DND-41 (cell line): ENCODE results near the gene PIGU.

ENCODE experiments used
- ATAC-seq: fragments of 200-7000 bp; cut with Tn5 transposase; 3 replicates; pipeline ENCODE4 v1.9.1; 2021; ENCODE audit warnings: low read depth; ENCODE audit not compliant: insufficient read depth
- DNase-seq: peaks from one replicate; pipeline ENCODE4 v3.0.0-alpha.2; 2020
- H2AFZ ChIP-seq: 2 replicates; pipeline ENCODE4 v1.6.0; 2012; ENCODE audit warnings: low read depth, low read length
- H3K27ac ChIP-seq: 2 replicates; pipeline ENCODE4 v1.5.1; 2012; ENCODE audit warnings: low read length, inconsistent platforms
- H3K27me3 ChIP-seq: fragments of 200-600 bp; sonication (generic); 2 replicates; pipeline ENCODE4 v1.6.0; 2012; ENCODE audit warnings: low read length, mild to moderate bottlenecking, inconsistent platforms; ENCODE audit not compliant: insufficient read depth, poor library complexity
- H3K36me3 ChIP-seq: 2 replicates; pipeline ENCODE4 v1.5.1; 2012; ENCODE audit warnings: low read length, inconsistent platforms; ENCODE audit not compliant: insufficient read depth
- H3K4me1 ChIP-seq: 2 replicates; pipeline ENCODE4 v1.5.1; 2012; ENCODE audit warnings: mild to moderate bottlenecking, low read length; ENCODE audit not compliant: insufficient read depth
- H3K4me2 ChIP-seq: 2 replicates; pipeline ENCODE4 v1.6.0; 2012; ENCODE audit warnings: mild to moderate bottlenecking, moderate library complexity, low read length, inconsistent platforms; ENCODE audit not compliant: insufficient read depth
- H3K4me3 ChIP-seq, 2 experiments: fragments of 200-600 bp in 1 of 2; shearing (Covaris generic) in 1 of 2; 2 replicates each; pipeline ENCODE4 v1.5.1; 2012 to 2016; ENCODE audit warnings: inconsistent platforms in 2 of 2, low read length in 2 of 2, mild to moderate bottlenecking in 2 of 2, low read depth in 1 of 2, moderate library complexity in 1 of 2
- H3K79me2 ChIP-seq: 2 replicates; pipeline ENCODE4 v1.6.0; 2012; ENCODE audit warnings: low read length, inconsistent platforms; ENCODE audit not compliant: insufficient read depth
- H3K9ac ChIP-seq: 2 replicates; pipeline ENCODE4 v1.6.0; 2012; ENCODE audit warnings: low read depth, mild to moderate bottlenecking, inconsistent platforms, low read length, moderate library complexity
- H3K9me3 ChIP-seq: 2 replicates; pipeline ENCODE4 v1.5.1; 2012; ENCODE audit warnings: low read length, moderate library complexity, mild to moderate bottlenecking, inconsistent platforms; ENCODE audit not compliant: insufficient read depth, severe bottlenecking
- H4K20me1 ChIP-seq: 2 replicates; pipeline ENCODE4 v1.6.0; 2012; ENCODE audit warnings: low read length; ENCODE audit not compliant: insufficient read depth
- EZH2 ChIP-seq: IDR thresholded peaks from 3 replicates; pipeline ENCODE4 v1.6.1; 2012; ENCODE audit warnings: borderline replicate concordance, low read depth, mild to moderate bottlenecking, moderate library complexity, low read length, inconsistent platforms; ENCODE audit not compliant: severe bottlenecking
- TF ChIP-seq, protein P1 (sequence below): IDR thresholded peaks from 2 replicates; pipeline ENCODE4 v1.5.1; 2012; ENCODE audit warnings: borderline replicate concordance, low read length, moderate library complexity, mild to moderate bottlenecking; ENCODE audit not compliant: poor library complexity, severe bottlenecking; ENCODE audit errors: extremely low read depth

Gene PIGU

DNA sequence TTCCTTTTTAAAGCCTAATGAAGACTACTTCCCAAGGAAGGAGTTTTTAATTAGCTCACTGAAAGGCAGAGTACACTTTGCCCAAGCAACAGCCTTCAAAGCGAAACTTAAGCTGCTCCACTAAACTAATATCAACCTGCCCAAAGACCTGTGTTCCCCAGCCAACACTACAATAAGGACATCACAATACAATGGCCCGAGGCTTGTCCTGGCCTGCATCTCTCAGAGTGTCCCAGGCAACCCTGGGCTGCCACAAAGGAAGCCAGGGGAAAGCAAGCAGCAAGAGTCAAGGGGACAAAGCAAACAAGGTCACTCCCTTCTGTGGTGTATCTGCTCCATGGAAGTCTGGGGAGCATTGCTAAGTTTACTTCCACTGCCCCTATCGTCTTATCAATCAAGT is 52.3 kb downstream of the PIGU start:
- no peak overlapping the region for H3K9ac ChIP-seq
- H3K27ac ChIP-seq, result no peak overlapping the region

DNA sequence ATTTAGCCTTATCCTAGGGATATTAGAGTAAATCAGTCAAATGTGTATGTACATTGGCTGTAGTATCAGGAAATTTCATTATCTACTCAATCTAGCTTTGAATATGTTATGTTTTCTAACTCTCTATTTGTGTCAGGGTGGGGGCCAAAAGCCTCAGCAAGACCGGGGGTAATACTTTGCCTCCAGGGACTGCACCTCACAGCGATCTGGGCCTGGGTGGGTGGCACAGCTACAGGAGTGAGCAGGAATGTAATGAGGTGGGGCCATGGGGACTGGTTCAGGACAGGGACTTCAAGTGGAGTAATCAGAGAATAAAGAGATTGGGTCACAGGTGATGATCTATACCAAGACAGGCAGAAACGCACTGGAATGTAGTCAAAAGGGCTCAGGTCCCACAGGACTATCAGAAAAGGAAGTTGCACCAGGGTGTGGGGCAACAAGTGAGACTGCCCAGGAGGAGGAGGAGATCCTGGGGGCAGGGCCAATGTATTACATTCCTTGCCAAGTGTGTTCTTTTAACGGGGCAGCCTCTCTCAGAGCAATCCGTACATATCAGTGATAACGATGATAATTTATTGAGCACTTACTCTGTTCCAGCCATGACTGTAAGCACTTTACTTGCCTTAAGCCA is 54.0 kb downstream of the PIGU start:
- H3K9me3 ChIP-seq, result no peaks in the 10 kb centered on the region
- TF ChIP-seq EZH2, result no peak
- TF ChIP-seq, protein P1, sequence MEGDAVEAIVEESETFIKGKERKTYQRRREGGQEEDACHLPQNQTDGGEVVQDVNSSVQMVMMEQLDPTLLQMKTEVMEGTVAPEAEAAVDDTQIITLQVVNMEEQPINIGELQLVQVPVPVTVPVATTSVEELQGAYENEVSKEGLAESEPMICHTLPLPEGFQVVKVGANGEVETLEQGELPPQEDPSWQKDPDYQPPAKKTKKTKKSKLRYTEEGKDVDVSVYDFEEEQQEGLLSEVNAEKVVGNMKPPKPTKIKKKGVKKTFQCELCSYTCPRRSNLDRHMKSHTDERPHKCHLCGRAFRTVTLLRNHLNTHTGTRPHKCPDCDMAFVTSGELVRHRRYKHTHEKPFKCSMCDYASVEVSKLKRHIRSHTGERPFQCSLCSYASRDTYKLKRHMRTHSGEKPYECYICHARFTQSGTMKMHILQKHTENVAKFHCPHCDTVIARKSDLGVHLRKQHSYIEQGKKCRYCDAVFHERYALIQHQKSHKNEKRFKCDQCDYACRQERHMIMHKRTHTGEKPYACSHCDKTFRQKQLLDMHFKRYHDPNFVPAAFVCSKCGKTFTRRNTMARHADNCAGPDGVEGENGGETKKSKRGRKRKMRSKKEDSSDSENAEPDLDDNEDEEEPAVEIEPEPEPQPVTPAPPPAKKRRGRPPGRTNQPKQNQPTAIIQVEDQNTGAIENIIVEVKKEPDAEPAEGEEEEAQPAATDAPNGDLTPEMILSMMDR, result no peak
- H4K20me1 ChIP-seq, result no peaks in the 10 kb centered on the region
- no peaks in the 10 kb centered on the region for H3K27me3 ChIP-seq
- no peak overlapping the region for H3K4me3 ChIP-seq
- no peak overlapping the region for H3K9ac ChIP-seq
- no peak overlapping the region for H2AFZ ChIP-seq
- no peaks in the 10 kb centered on the region for H3K79me2 ChIP-seq
- no peak overlapping the region for H3K27ac ChIP-seq
- H3K36me3 ChIP-seq, result peaks cover 72% of the 10 kb centered on the region
- no peak for ATAC-seq
- H3K4me2 ChIP-seq, result no peak overlapping the region
- no peaks in the 10 kb centered on the region for H3K4me1 ChIP-seq
- no peak for DNase-seq

More for the DNA sequence above, 52.3 kb downstream of the PIGU start:
- no peaks in the 10 kb centered on the region for H3K9me3 ChIP-seq
- H3K27me3 ChIP-seq, result no peaks in the 10 kb centered on the region
- TF ChIP-seq, protein P1, result no peak
- TF ChIP-seq EZH2, result no peak
- peaks cover 68% of the 10 kb centered on the region for H3K36me3 ChIP-seq
- no peaks in the 10 kb centered on the region for H4K20me1 ChIP-seq
- H3K79me2 ChIP-seq, result no peaks in the 10 kb centered on the region
- no peak for ATAC-seq
- H3K4me1 ChIP-seq, result no peaks in the 10 kb centered on the region
- H2AFZ ChIP-seq, result no peak overlapping the region
- DNase-seq, result no peak
- no peak overlapping the region for H3K4me2 ChIP-seq
- no peak overlapping the region for H3K4me3 ChIP-seq

DNA sequence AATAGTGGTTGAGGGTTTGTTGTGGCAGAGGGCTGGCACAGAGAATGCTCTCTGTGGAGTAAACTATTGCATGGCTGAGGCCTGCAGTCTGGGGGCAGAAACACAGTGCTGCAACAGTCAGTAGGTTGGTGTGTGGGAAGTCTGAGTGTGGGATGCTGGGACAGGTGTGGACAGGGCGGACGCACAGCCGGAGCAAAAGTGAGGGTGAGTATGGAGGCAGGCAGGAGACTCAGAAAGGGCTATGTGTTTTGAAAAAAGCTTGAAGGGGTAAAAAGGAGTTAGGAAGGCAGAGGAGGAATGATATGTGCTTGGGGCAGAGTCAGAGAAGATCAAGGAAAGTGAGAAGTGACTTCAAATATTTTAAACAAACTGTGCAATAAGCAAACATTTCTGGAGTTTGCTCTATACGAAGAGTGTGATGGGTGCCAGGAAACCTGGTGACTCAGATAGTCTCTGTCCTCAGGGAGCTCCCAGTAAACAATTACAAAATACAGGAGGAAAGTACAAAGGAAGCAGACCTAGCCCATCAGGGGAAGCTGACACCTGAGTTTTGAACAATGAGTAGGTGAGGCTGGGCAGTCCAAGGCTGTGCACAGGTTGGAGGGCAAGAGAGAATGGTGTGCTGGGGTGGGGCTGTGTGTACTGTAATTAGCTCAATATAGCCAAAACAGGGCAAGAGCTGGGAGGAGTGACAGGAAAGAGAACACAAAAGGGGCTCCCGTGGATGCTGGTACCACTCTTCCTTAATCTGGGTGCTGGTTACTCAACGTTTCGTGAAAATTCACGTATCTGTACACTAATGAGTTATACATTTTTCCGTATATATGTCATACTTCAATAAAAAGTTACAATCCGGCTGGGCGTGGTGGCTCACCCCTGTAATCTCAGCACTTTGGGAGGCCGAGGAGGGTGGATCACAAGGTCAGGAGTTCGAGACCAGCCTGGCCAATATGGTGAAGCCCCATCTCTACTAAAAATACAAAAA is 55.2 kb downstream of the PIGU start:
- no peak overlapping the region for H3K4me2 ChIP-seq
- no peak for ATAC-seq

More for the DNA sequence above, 55.2 kb downstream of the PIGU start:
- no peaks in the 10 kb centered on the region for H3K4me1 ChIP-seq
- H2AFZ ChIP-seq, result no peak overlapping the region
- no peaks in the 10 kb centered on the region for H3K79me2 ChIP-seq
- H4K20me1 ChIP-seq, result no peaks in the 10 kb centered on the region
- no peak for TF ChIP-seq EZH2
- TF ChIP-seq, protein P1, result no peak
- no peak overlapping the region for H3K4me3 ChIP-seq
- H3K9ac ChIP-seq, result no peak overlapping the region
- H3K9me3 ChIP-seq, result no peaks in the 10 kb centered on the region
- no peak for DNase-seq
- H3K27ac ChIP-seq, result no peak overlapping the region
- no peaks in the 10 kb centered on the region for H3K27me3 ChIP-seq
- H3K36me3 ChIP-seq, result peaks cover 83% of the 10 kb centered on the region
